ENCODE data around the gene BST2. TPM values are rescaled to one million over a fixed set of nuclear protein-coding genes. Genes with fewer than 3 reads are reported as not detected.
"Not testable (repeated sequence)": the region's sequence is repeated elsewhere in the genome, so short reads cannot be mapped to it uniquely, and the experiment has no call there.

BST2 gene
- total RNA-seq, 1 experiment from 2014 or later, result 24.8 TPM

GRCh38 chr19:17376935-17377600 lies 28.4 kb downstream of the BST2 start, which contains the start of gene PLVAP:
TSS of gene PLVAP (minus strand) at chr19:17377342. CDS start at chr19:17377288, 54 bp downstream.
- H3K36me3 Mint-ChIP-seq (ENCODE audit: insufficient read depth, unreplicated experiment), result no peaks in the 10 kb centered on the region
- no peak for TF ChIP-seq CTCF (IDR thresholded peaks at IDR 0.05; ENCODE audit: unreplicated experiment)
- CTCF ChIA-PET, result interaction anchor here (0.7 to 1.3 kb wide), 4 partner anchors 14 to 89 kb away, joined by 3 read pairs; no protein-coding TSS in a partner anchor
- intact Hi-C loops (cut with micrococcal nuclease), result no loop called here
- DNase-seq (ENCODE audit: unreplicated experiment), result no peak
- POLR2A ChIA-PET, result no interaction called here
- H3K4me3 Mint-ChIP-seq (ENCODE audit: unreplicated experiment), result no peak within 1 kb of the TSS
- H3K27ac Mint-ChIP-seq (ENCODE audit: low read depth, unreplicated experiment), result no peak within 1 kb of the TSS
- BruUV-seq (replicated peaks), result no TSS peak
- no peaks in the 10 kb centered on the region for H3K9me3 Mint-ChIP-seq (ENCODE audit: unreplicated experiment)
- no peaks in the 10 kb centered on the region for H3K4me1 Mint-ChIP-seq (ENCODE audit: insufficient read depth, unreplicated experiment)
- no peaks in the 10 kb centered on the region for H3K27me3 Mint-ChIP-seq (ENCODE audit: insufficient read depth, unreplicated experiment)

- BruUV-seq (replicated peaks), result no TSS peak
- intact Hi-C loops (cut with micrococcal nuclease), result no loop called here
- POLR2A ChIA-PET, result no interaction called here
- no peak for TF ChIP-seq CTCF (IDR thresholded peaks at IDR 0.05; ENCODE audit: unreplicated experiment)
- H3K4me1 Mint-ChIP-seq (ENCODE audit: insufficient read depth, unreplicated experiment), result peaks cover 7% of the 10 kb centered on the region
- no peaks in the 10 kb centered on the region for H3K27me3 Mint-ChIP-seq (ENCODE audit: insufficient read depth, unreplicated experiment)
- CTCF ChIA-PET, result interaction anchor here (1.1 kb wide), 1 partner anchor 19 kb away, joined by 3 read pairs; no protein-coding TSS in a partner anchor
- H3K27ac Mint-ChIP-seq (ENCODE audit: low read depth, unreplicated experiment), result peak overlapping the region; percentile 17
- DNase-seq (ENCODE audit: unreplicated experiment), result peak; percentile 86
- no peaks in the 10 kb centered on the region for H3K36me3 Mint-ChIP-seq (ENCODE audit: insufficient read depth, unreplicated experiment)
- no peak overlapping the region for H3K4me3 Mint-ChIP-seq (ENCODE audit: unreplicated experiment)
- no peaks in the 10 kb centered on the region for H3K9me3 Mint-ChIP-seq (ENCODE audit: unreplicated experiment)
These were observed 35.3 kb downstream of the BST2 start for GRCh38 chr19:17370026-17370587.

- H3K36me3 Mint-ChIP-seq (ENCODE audit: insufficient read depth, unreplicated experiment), result no peaks in the 10 kb centered on the region
- BruUV-seq (replicated peaks), result no TSS peak
- H3K4me1 Mint-ChIP-seq (ENCODE audit: insufficient read depth, unreplicated experiment), result peaks cover 4% of the 10 kb centered on the region
- H3K27ac Mint-ChIP-seq (ENCODE audit: low read depth, unreplicated experiment), result no peak overlapping the region
- H3K4me3 Mint-ChIP-seq (ENCODE audit: unreplicated experiment), result no peak overlapping the region
- POLR2A ChIA-PET, result interaction anchor here (0.6 kb wide), 1 partner anchor 10 kb away, joined by 3 read pairs; no protein-coding TSS in a partner anchor
- H3K9me3 Mint-ChIP-seq (ENCODE audit: unreplicated experiment), result no peaks in the 10 kb centered on the region
- CTCF ChIA-PET, result interaction anchor here (0.7 kb wide), 1 partner anchor 9 kb away, joined by 4 read pairs; no protein-coding TSS in a partner anchor
- no peak for DNase-seq (ENCODE audit: unreplicated experiment)
- TF ChIP-seq CTCF (IDR thresholded peaks at IDR 0.05; ENCODE audit: unreplicated experiment), result no peak
- no peaks in the 10 kb centered on the region for H3K27me3 Mint-ChIP-seq (ENCODE audit: insufficient read depth, unreplicated experiment)
- intact Hi-C loops (cut with micrococcal nuclease), result no loop called here
These were observed 40.1 kb downstream of the BST2 start for GRCh38 chr19:17365361-17365760.

- H3K9me3 Mint-ChIP-seq (ENCODE audit: unreplicated experiment); BruUV-seq (replicated peaks); H3K4me3 Mint-ChIP-seq (ENCODE audit: unreplicated experiment); DNase-seq (ENCODE audit: unreplicated experiment); intact Hi-C loops (cut with micrococcal nuclease); H3K36me3 Mint-ChIP-seq (ENCODE audit: insufficient read depth, unreplicated experiment); H3K4me1 Mint-ChIP-seq (ENCODE audit: insufficient read depth, unreplicated experiment); H3K27me3 Mint-ChIP-seq (ENCODE audit: insufficient read depth, unreplicated experiment); H3K27ac Mint-ChIP-seq (ENCODE audit: low read depth, unreplicated experiment): not testable (repeated sequence)
- ChIA-PET POLR2A (interaction anchor here (0.6 kb wide), 1 partner anchor 1647 kb away, joined by 5 read pairs; no protein-coding TSS in a partner anchor), CTCF (interaction anchor here (0.6 to 2.6 kb wide), 3 partner anchors 9 to 584 kb away, joined by 3 to 10 read pairs (median 3); no protein-coding TSS in a partner anchor)
These were observed 41.4 kb downstream of the BST2 start for GRCh38 chr19:17363852-17364605.

Measured in MCF 10A (cell line).